Sigmoid colon (tissue), 7 donors: ENCODE data around the gene STS. TPM values are rescaled to one million over a fixed set of nuclear protein-coding genes. Genes with fewer than 3 reads are reported as not detected.

ENCODE experiments used
- DNase-seq: peaks from one replicate; pipeline ENCODE4 v3.0.0-alpha.2; 2019
- H3K27ac ChIP-seq, 4 donors: fragments of 200-600 bp; sonication (generic); one replicate each; pipeline ENCODE4 v1.5.1; 2016 to 2019; ENCODE audit warnings: mild to moderate bottlenecking in 1 of 4
- H3K27me3 ChIP-seq, 3 donors: fragments of 200-600 bp; sonication (generic); one replicate each; pipeline ENCODE4 v1.5.1; 2019; ENCODE audit warnings: mild to moderate bottlenecking in 1 of 3
- H3K36me3 ChIP-seq, 4 donors: fragments of 200-600 bp; sonication (generic); one replicate each; pipeline ENCODE4 v1.5.1; 2016 to 2019
- H3K4me1 ChIP-seq, 4 donors: fragments of 200-600 bp; sonication (generic); one replicate each; pipeline ENCODE4 v1.5.1; 2017 to 2019
- H3K4me3 ChIP-seq, 4 donors: fragments of 200-600 bp; sonication (generic); one replicate each; pipeline ENCODE4 v1.5.1; 2017 to 2019; ENCODE audit warnings: mild to moderate bottlenecking in 2 of 4, moderate library complexity in 1 of 4
- H3K9me3 ChIP-seq, 4 donors: fragments of 200-600 bp in 3 of 4; sonication (generic) in 3 of 4; one replicate each; pipeline versions ENCODE4 v1.5.1 to v1.6.1; 2013 to 2019
- EP300 ChIP-seq, 4 donors: sonication (generic); formaldehyde crosslinking; IDR thresholded peaks; one replicate each; pipeline ENCODE4 v1.6.1; 2017; ENCODE audit warnings: antibody characterized with exemption in 4 of 4
- POLR2A ChIP-seq, 2 donors: fragments of 450-650 bp; IDR thresholded peaks; one replicate each; pipeline ENCODE4 v1.6.1; 2016; ENCODE audit warnings: antibody characterized with exemption in 2 of 2, mild to moderate bottlenecking in 2 of 2, moderate library complexity in 2 of 2
- POLR2AphosphoS5 ChIP-seq, 4 donors: sonication (generic); formaldehyde crosslinking; IDR thresholded peaks; one replicate each; pipeline ENCODE4 v1.6.1; 2017; ENCODE audit warnings: antibody characterized with exemption in 4 of 4
- WGBS, 2 donors: extraction: QIAGEN DNeasy Blood & Tissue Kit; methylation state at CpG; one replicate each; pipeline ENCODE4 v1.1.7; 2013; 5-methylcytosine and 5-hydroxymethylcytosine counted together
- intact Hi-C: fragments of 100-400 bp; cut with DNase I; formaldehyde crosslinking; loops from one replicate; pipeline ENCODE4 v1.15.1; 2023
- polyA plus RNA-seq, 3 donors: library from polyadenylated mRNA; stranded (reverse); fragments of 200-250 nt; gene quantifications; one replicate each; pipeline ENCODE4 v1.2.3, GENCODE V29; 2013
- total RNA-seq, 4 donors: library from RNA; depleted of rRNA; stranded (reverse); fragments of >200 nt; gene quantifications; one replicate each; pipeline ENCODE4 v1.1.0, GENCODE V29; 2016
- TF ChIP-seq, protein P1 (sequence below), 4 experiments: fragments of 450-650 bp in 3 of 4; fragments of 200-600 bp in 1 of 4; IDR thresholded peaks; one replicate each; pipeline ENCODE4 v1.5.1; 2016 to 2019; ENCODE audit warnings: antibody characterized with exemption in 4 of 4, mild to moderate bottlenecking in 3 of 4, moderate library complexity in 2 of 4
- donor health status: healthy with polysubstance abuse.
- donor health status: Bipolar disorder and iron deficiency.
- donor health status: healthy.

The STS gene, protein sequence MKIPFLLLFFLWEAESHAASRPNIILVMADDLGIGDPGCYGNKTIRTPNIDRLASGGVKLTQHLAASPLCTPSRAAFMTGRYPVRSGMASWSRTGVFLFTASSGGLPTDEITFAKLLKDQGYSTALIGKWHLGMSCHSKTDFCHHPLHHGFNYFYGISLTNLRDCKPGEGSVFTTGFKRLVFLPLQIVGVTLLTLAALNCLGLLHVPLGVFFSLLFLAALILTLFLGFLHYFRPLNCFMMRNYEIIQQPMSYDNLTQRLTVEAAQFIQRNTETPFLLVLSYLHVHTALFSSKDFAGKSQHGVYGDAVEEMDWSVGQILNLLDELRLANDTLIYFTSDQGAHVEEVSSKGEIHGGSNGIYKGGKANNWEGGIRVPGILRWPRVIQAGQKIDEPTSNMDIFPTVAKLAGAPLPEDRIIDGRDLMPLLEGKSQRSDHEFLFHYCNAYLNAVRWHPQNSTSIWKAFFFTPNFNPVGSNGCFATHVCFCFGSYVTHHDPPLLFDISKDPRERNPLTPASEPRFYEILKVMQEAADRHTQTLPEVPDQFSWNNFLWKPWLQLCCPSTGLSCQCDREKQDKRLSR
- total RNA-seq, result 1 to 10 TPM; 2.6 to 6.9 (median 4.2) TPM
- 1 to 10 TPM; 2.8 to 8.2 (median 6.0) TPM for polyA plus RNA-seq

DNA sequence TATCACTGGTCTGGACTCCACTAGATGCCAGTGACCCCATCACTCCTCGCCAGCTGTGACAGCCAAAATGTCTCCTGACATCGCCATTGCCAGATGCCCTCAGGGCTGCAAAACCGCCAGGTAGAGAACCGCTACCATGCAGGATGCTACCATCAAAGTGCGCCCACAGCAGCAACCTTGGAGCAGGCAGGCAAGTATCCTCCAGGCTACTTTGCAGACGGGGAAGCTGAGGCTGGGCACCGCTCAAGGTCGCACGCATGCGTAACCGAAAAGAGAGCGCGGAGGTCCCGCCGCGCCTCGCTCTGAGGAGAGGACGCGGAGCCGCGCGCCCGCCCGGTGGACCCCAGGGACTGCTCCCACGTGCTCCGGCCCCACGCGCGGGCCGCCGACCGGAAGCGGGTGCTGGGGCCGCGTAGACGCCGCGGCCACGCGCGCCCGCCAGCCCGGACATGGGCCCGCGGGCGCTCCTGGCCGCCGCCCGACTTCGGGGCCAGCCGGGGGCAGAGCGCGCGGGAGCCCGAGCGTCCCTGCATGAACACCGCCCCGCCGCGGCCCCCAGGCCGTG, at the start of gene STS:
TSS of gene STS (plus strand) at position 300 of the 565 bp plus-strand sequence. CDS start 105,488 bp downstream, outside the sequence.
- H3K27me3 ChIP-seq, result no peaks in the 10 kb centered on the region
- H3K4me1 ChIP-seq, result peaks cover 0 to 7% (median 0%) of the 10 kb centered on the region in 4 donors
- no peaks in the 10 kb centered on the region for H3K9me3 ChIP-seq
- 0% methylated on average over 61 of the region's 61 CpGs for WGBS, 2 donors
- TF ChIP-seq, protein P1, sequence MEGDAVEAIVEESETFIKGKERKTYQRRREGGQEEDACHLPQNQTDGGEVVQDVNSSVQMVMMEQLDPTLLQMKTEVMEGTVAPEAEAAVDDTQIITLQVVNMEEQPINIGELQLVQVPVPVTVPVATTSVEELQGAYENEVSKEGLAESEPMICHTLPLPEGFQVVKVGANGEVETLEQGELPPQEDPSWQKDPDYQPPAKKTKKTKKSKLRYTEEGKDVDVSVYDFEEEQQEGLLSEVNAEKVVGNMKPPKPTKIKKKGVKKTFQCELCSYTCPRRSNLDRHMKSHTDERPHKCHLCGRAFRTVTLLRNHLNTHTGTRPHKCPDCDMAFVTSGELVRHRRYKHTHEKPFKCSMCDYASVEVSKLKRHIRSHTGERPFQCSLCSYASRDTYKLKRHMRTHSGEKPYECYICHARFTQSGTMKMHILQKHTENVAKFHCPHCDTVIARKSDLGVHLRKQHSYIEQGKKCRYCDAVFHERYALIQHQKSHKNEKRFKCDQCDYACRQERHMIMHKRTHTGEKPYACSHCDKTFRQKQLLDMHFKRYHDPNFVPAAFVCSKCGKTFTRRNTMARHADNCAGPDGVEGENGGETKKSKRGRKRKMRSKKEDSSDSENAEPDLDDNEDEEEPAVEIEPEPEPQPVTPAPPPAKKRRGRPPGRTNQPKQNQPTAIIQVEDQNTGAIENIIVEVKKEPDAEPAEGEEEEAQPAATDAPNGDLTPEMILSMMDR (IDR thresholded peaks at IDR 0.05), result no peak
- no peak for TF ChIP-seq POLR2A (IDR thresholded peaks at IDR 0.05)
- no peak for TF ChIP-seq POLR2AphosphoS5 (IDR thresholded peaks at IDR 0.05)
- TF ChIP-seq EP300 (IDR thresholded peaks at IDR 0.05), result no peak
- peak; percentile 74 for DNase-seq
- H3K36me3 ChIP-seq, result no peaks in the 10 kb centered on the region
- peak within 1 kb of the TSS; percentile 87 to 90 (median 89) for H3K27ac ChIP-seq
- intact Hi-C loops, result no loop called here
- H3K4me3 ChIP-seq, result peak within 1 kb of the TSS; percentile 70 to 78 (median 74)

DNA sequence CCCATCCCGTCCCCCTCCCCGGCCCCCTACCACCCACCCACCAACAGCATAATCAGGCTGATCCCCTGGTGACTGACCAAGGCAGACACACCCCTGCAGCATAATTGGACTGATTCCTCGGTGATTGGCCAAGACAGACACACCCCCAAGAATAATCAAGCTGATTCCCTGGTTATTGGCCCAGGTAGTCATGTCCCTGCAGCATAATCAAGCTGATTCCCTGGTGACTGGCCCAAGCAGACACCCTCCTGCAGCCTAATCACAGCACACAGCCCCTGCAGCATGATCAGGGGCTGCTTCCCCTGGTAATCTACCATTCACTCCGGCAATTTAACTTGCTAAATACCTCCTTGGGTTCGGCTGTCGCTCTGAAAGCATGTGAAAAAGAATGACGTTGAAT, 47.5 kb upstream of the STS start:
- Histone ChIP-seq H3K9me3 (no peaks in the 10 kb centered on the region), H3K4me1 (no peaks in the 10 kb centered on the region), H3K4me3 (no peak overlapping the region), H3K36me3 (peaks cover 0 to 7% (median 3%) of the 10 kb centered on the region in 4 donors), H3K27ac (no peak overlapping the region), H3K27me3 (no peaks in the 10 kb centered on the region)
- DNase-seq, result no peak
- 94 to 95% methylated on average over 7 of the region's 7 CpGs for WGBS, 2 donors
- intact Hi-C loops, result no loop called here
- TF ChIP-seq POLR2A (IDR thresholded peaks at IDR 0.05), result no peak
- TF ChIP-seq, protein P1 (IDR thresholded peaks at IDR 0.05), result no peak
- TF ChIP-seq EP300 (IDR thresholded peaks at IDR 0.05), result no peak
- TF ChIP-seq POLR2AphosphoS5 (IDR thresholded peaks at IDR 0.05), result no peak

DNA sequence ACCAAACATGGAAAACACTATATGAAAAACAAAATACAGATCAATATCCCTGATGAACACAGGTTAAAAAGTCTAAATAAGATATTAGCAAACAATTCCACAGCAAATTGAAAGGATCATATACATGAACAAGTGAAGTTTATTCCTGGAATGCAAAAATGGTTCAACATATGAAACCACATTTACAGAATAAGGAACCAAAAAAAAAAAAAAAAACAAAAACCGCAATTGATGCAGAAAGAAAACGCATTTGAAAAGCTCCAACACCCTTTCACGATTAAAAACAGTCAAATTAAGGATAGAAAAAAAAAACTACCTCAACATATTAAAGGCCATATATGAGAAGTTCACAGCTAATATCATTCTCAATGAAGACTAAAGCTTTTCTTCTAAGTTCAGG, 45.4 kb upstream of the STS start:
- no peak overlapping the region for H3K4me3 ChIP-seq
- TF ChIP-seq, protein P1 (IDR thresholded peaks at IDR 0.05), result no peak
- TF ChIP-seq POLR2A (IDR thresholded peaks at IDR 0.05) (no peak), POLR2AphosphoS5 (IDR thresholded peaks at IDR 0.05) (no peak), EP300 (IDR thresholded peaks at IDR 0.05) (no peak)
- no peaks in the 10 kb centered on the region for H3K27me3 ChIP-seq
- H3K9me3 ChIP-seq, result no peaks in the 10 kb centered on the region
- intact Hi-C loops, result no loop called here
- H3K4me1 ChIP-seq, result no peaks in the 10 kb centered on the region
- DNase-seq, result no peak
- peaks cover 0 to 7% (median 3%) of the 10 kb centered on the region in 4 donors for H3K36me3 ChIP-seq
- WGBS, 2 donors, result 46 to 96% methylated on average over 3 of the region's 3 CpGs
- H3K27ac ChIP-seq, result no peak overlapping the region

DNA sequence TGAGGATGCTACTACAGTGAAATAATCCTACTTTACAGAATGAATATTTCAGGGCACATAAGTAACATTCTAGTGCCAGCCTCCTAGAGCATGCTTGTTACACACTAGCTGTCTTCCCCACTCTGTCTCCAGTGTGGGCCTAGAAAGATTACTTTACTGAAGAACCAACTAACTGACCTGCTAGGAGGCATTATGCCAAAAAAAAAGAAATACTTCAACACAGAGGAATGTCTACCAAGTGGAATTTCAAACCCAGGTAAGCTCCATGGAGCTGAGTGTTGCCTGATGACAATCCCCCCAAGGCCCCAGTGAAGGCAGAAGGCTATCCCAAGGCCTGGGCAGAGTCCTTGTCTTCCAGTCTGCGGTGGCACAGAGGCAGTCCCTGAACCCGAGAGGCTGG, 40.9 kb upstream of the STS start:
- no peak for TF ChIP-seq EP300 (IDR thresholded peaks at IDR 0.05)
- no peak for TF ChIP-seq POLR2A (IDR thresholded peaks at IDR 0.05)
- no peak for TF ChIP-seq POLR2AphosphoS5 (IDR thresholded peaks at IDR 0.05)
- TF ChIP-seq, protein P1 (IDR thresholded peaks at IDR 0.05), result no peak
- WGBS, 2 donors, result 96 to 98% methylated on average over 2 of the region's 2 CpGs
- Histone ChIP-seq H3K4me1 (peaks cover 0 to 14% (median 0%) of the 10 kb centered on the region in 4 donors), H3K27me3 (no peaks in the 10 kb centered on the region), H3K36me3 (peaks cover 0 to 7% (median 0%) of the 10 kb centered on the region in 4 donors), H3K27ac (no peak overlapping the region), H3K9me3 (no peaks in the 10 kb centered on the region), H3K4me3 (no peak overlapping the region)
- no peak for DNase-seq
- intact Hi-C loops, result no loop called here
